Loucy (cell line): Measurements from ENCODE around the gene COX17.

ENCODE experiments used
- H2AFZ ChIP-seq: fragments of 200-600 bp; sonication (generic); 2 replicates; pipeline ENCODE4 v1.6.0; 2016; ENCODE audit warnings: antibody characterized with exemption, mild to moderate bottlenecking, low read length, moderate library complexity
- H3F3A ChIP-seq: fragments of 200-600 bp; 2 replicates; pipeline ENCODE4 v1.6.0; 2016; ENCODE audit warnings: antibody characterized with exemption, low read depth, mild to moderate bottlenecking
- H3K27me3 ChIP-seq: fragments of 200-600 bp; sonication (generic); 2 replicates; pipeline ENCODE4 v1.6.1; 2014; ENCODE audit warnings: low read length, mild to moderate bottlenecking; ENCODE audit not compliant: insufficient read depth, poor library complexity, severe bottlenecking
- H3K36me3 ChIP-seq: fragments of 200-600 bp; sonication (generic); 2 replicates; pipeline ENCODE4 v1.6.1; 2016; ENCODE audit warnings: low read length; ENCODE audit not compliant: insufficient read depth
- H3K4me1 ChIP-seq: fragments of 200-600 bp; sonication (generic); 2 replicates; pipeline ENCODE4 v1.5.1; 2014; ENCODE audit warnings: low read length, mild to moderate bottlenecking; ENCODE audit not compliant: insufficient read depth, poor library complexity, severe bottlenecking
- H3K4me2 ChIP-seq: fragments of 200-600 bp; sonication (generic); 2 replicates; pipeline ENCODE4 v1.6.0; 2014; ENCODE audit warnings: antibody characterized with exemption, low read length, low read depth, mild to moderate bottlenecking; ENCODE audit not compliant: poor library complexity, severe bottlenecking
- H3K4me3 ChIP-seq: fragments of 200-600 bp; sonication (generic); 2 replicates; pipeline ENCODE4 v1.5.1; 2014; ENCODE audit warnings: low read length, mild to moderate bottlenecking, mixed read lengths; ENCODE audit not compliant: poor library complexity, severe bottlenecking
- H3K79me2 ChIP-seq: fragments of 200-600 bp; sonication (generic); 2 replicates; pipeline ENCODE4 v1.6.1; 2014; ENCODE audit warnings: low read length; ENCODE audit not compliant: insufficient read depth
- H3K9ac ChIP-seq: fragments of 200-600 bp; sonication (generic); 2 replicates; pipeline ENCODE4 v1.6.0; 2014; ENCODE audit warnings: mild to moderate bottlenecking, low read depth, low read length, moderate library complexity; ENCODE audit not compliant: poor library complexity, severe bottlenecking
- H3K9me2 ChIP-seq: fragments of 200-600 bp; sonication (generic); replicated peaks from 2 replicates; pipeline ENCODE4 v1.6.1; 2016; ENCODE audit warnings: low read depth, low read length, mixed read lengths
- H3K9me3 ChIP-seq: fragments of 200-600 bp; sonication (generic); 2 replicates; pipeline ENCODE4 v1.6.1; 2014; ENCODE audit warnings: mild to moderate bottlenecking, antibody characterized with exemption, low read length, low read depth; ENCODE audit not compliant: insufficient read depth
- H4K20me1 ChIP-seq: fragments of 200-600 bp; sonication (generic); 2 replicates; pipeline ENCODE4 v1.6.0; 2014; ENCODE audit warnings: antibody characterized with exemption, low read length, mild to moderate bottlenecking; ENCODE audit not compliant: insufficient read depth, poor library complexity, severe bottlenecking
- EZH2phosphoT487 ChIP-seq: fragments of 200-600 bp; IDR thresholded peaks from 2 replicates; pipeline ENCODE4 v1.6.1; 2018; ENCODE audit warnings: antibody characterized with exemption, mild to moderate bottlenecking, moderate library complexity, borderline replicate concordance
- TF ChIP-seq, protein P1 (sequence below): fragments of 200-600 bp; sonication (generic); conservative IDR thresholded peaks from 2 replicates; pipeline ENCODE4 v1.5.1; 2014; ENCODE audit warnings: mild to moderate bottlenecking, antibody characterized with exemption, low read length

Gene COX17

DNA sequence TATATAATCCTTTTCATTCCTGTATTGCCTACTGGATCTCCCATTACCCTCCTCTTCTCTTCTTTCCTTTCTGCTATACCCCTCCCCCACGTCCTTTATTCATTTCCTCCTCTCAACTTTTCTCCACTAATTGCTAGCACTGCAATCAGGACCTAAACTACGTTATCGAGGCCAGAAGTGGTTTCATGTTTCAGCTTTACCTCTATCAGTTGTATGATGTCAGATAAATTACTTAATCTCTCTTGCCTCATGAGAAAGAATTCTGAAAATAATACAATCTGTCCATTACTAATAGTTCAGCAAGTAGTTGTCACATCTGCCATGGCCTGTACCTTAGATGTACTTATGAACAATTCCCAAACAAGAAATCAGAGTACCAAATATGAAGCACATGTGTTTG, 27.4 kb downstream of the COX17 start:
- no peak for TF ChIP-seq EZH2phosphoT487
- TF ChIP-seq, protein P1, sequence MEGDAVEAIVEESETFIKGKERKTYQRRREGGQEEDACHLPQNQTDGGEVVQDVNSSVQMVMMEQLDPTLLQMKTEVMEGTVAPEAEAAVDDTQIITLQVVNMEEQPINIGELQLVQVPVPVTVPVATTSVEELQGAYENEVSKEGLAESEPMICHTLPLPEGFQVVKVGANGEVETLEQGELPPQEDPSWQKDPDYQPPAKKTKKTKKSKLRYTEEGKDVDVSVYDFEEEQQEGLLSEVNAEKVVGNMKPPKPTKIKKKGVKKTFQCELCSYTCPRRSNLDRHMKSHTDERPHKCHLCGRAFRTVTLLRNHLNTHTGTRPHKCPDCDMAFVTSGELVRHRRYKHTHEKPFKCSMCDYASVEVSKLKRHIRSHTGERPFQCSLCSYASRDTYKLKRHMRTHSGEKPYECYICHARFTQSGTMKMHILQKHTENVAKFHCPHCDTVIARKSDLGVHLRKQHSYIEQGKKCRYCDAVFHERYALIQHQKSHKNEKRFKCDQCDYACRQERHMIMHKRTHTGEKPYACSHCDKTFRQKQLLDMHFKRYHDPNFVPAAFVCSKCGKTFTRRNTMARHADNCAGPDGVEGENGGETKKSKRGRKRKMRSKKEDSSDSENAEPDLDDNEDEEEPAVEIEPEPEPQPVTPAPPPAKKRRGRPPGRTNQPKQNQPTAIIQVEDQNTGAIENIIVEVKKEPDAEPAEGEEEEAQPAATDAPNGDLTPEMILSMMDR: no peak
- no peak overlapping the region for H3K4me2 ChIP-seq

DNA sequence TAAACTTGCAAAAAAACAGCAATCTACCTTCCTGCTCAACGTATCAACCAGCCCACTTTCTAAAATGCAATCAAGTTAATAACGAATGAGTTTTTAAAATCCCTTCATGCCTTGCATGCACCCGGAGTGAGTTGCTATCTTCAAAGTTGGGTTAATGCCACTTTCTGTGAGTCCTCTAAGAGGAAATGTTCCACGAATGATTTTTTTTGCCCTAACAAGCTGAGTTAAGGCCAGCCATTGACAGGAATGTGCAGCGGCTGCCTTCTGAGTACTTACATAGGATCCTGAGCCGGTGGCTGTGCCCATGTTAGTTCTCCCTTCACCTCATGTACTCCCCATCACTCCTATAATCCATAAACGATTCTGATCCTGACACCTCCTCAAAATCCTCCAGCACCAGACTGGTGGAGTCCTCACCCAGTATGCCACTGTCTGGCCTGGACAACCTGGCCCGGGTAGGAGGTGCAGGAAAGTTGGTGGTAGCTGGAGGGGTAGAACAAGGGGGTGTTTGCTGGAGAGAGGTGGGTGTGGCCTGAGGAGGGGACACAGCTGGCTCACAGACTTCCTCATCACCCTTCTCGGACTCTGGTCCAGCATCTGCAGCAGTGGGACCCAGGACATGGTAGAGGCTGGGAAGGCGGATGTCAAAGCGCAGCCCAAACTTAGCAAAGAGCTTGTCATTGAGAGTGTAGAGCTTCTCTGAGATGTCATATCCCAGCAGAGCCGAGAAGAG, 29.2 kb downstream of the COX17 start:
- H3K4me1 ChIP-seq: no peaks in the 10 kb centered on the region
- no peaks in the 10 kb centered on the region for H4K20me1 ChIP-seq
- H3K27me3 ChIP-seq: no peaks in the 10 kb centered on the region
- no peaks in the 10 kb centered on the region for H3K79me2 ChIP-seq
- H3F3A ChIP-seq: no peaks in the 10 kb centered on the region
- H3K9ac ChIP-seq: no peak overlapping the region
- H3K36me3 ChIP-seq: no peaks in the 10 kb centered on the region
- H3K4me3 ChIP-seq: no peak overlapping the region
- no peaks in the 10 kb centered on the region for H3K9me3 ChIP-seq
- H3K9me2 ChIP-seq: no peaks in the 10 kb centered on the region
- TF ChIP-seq EZH2phosphoT487: no peak
- TF ChIP-seq, protein P1: no peak
- no peak overlapping the region for H3K4me2 ChIP-seq
- H2AFZ ChIP-seq: no peak overlapping the region

More for the DNA sequence above, 27.4 kb downstream of the COX17 start:
- Histone ChIP-seq H3K9ac (no peak overlapping the region), H3K4me3 (no peak overlapping the region), H3K9me2 (no peaks in the 10 kb centered on the region), H3K9me3 (no peaks in the 10 kb centered on the region), H3K79me2 (no peaks in the 10 kb centered on the region), H3K36me3 (no peaks in the 10 kb centered on the region), H2AFZ (no peak overlapping the region), H3F3A (no peaks in the 10 kb centered on the region), H3K27me3 (no peaks in the 10 kb centered on the region), H3K4me1 (no peaks in the 10 kb centered on the region), H4K20me1 (no peaks in the 10 kb centered on the region)

DNA sequence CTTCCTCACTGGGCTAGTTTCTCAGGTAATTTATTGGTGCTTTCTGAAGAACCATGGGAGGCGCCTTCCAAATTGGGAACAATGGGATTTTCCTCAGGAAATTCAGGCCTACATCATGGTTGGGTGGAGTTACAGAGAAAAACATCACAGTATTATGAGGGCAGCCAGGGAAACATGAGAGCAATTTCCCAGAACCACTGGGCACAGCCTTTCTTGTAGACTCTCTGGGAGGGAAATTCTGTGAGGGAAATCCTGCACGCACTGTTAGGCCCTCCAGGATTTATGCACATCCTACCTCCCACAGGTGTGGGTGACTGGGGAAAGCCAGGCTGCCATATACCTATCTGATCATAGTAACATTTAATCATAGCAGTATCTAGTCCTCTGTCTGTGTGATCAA, 30.0 kb downstream of the COX17 start:
- no peaks in the 10 kb centered on the region for H3F3A ChIP-seq
- TF ChIP-seq, protein P1: no peak
- no peak for TF ChIP-seq EZH2phosphoT487
- H3K9ac ChIP-seq: no peak overlapping the region
- no peaks in the 10 kb centered on the region for H3K9me3 ChIP-seq
- H3K79me2 ChIP-seq: no peaks in the 10 kb centered on the region
- no peaks in the 10 kb centered on the region for H3K9me2 ChIP-seq
- no peaks in the 10 kb centered on the region for H4K20me1 ChIP-seq
- no peaks in the 10 kb centered on the region for H3K36me3 ChIP-seq
- H3K4me3 ChIP-seq: no peak overlapping the region
- H3K4me2 ChIP-seq: no peak overlapping the region
- no peaks in the 10 kb centered on the region for H3K27me3 ChIP-seq
- no peak overlapping the region for H2AFZ ChIP-seq
- no peaks in the 10 kb centered on the region for H3K4me1 ChIP-seq
